ENCODE data around the gene RRAGC. TPM values are rescaled to one million over a fixed set of nuclear protein-coding genes. Genes with fewer than 3 reads are reported as not detected.
A peak's percentile ranks its signal among the peaks of the same experiment; 100 is the strongest.
"Not testable (repeated sequence)": the region's sequence is repeated elsewhere in the genome, so short reads cannot be mapped to it uniquely, and the experiment has no call there.

The RRAGC gene
- total RNA-seq, 1 donor from 2014 or later, result 3.3 TPM

- TF ChIP-seq, protein P1, sequence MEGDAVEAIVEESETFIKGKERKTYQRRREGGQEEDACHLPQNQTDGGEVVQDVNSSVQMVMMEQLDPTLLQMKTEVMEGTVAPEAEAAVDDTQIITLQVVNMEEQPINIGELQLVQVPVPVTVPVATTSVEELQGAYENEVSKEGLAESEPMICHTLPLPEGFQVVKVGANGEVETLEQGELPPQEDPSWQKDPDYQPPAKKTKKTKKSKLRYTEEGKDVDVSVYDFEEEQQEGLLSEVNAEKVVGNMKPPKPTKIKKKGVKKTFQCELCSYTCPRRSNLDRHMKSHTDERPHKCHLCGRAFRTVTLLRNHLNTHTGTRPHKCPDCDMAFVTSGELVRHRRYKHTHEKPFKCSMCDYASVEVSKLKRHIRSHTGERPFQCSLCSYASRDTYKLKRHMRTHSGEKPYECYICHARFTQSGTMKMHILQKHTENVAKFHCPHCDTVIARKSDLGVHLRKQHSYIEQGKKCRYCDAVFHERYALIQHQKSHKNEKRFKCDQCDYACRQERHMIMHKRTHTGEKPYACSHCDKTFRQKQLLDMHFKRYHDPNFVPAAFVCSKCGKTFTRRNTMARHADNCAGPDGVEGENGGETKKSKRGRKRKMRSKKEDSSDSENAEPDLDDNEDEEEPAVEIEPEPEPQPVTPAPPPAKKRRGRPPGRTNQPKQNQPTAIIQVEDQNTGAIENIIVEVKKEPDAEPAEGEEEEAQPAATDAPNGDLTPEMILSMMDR (conservative IDR thresholded peaks at IDR 0.05; ENCODE audit: low read depth, low read length), result no peak
- DNase-seq (ENCODE audit: low read depth), result no peak
- H3K4me3 ChIP-seq (ENCODE audit: low read depth, low read length), result no peak overlapping the region
Observed at GRCh38 chr1:38839363-38839762, 20.2 kb downstream of the RRAGC start.

GRCh38 chr1:38836316-38836715, 23.3 kb downstream of the RRAGC start:
- DNase-seq (ENCODE audit: low read depth); H3K4me3 ChIP-seq (ENCODE audit: low read depth, low read length): not testable (repeated sequence)

- TF ChIP-seq, protein P1 (conservative IDR thresholded peaks at IDR 0.05; ENCODE audit: low read depth, low read length), result peak; percentile 77
- H3K4me3 ChIP-seq (ENCODE audit: low read depth, low read length), result no peak overlapping the region
- peak; percentile 58 for DNase-seq (ENCODE audit: low read depth)
Observed at GRCh38 chr1:38834937-38835827, 24.4 kb downstream of the RRAGC start.

DNA sequence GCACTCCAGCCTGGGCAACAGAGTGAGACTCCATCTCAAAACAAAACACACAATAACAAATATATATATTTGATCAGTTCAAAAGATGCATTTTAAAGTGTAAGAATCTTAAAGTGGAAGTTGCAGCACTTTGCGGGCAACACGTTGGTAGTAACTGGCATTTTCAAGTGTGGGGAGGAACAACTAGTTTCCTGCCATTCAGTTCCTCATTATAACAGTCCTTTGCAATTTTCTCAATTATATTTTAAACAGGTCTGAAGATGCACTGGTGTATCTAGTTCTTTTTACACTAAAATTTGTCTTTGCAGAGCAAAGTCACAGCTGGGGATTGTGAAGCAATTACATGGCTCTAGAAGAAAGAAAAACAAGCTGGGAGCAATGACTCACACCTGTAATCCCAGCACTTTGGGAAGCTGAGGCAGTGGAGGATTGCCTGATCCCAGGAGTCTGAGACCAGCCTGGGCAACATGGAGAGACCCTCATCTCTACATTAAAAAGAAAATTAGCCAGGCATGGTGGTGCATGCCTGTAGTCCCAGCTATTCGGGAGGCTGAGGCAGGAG, 25.3 kb downstream of the RRAGC start:
- TF ChIP-seq, protein P1 (conservative IDR thresholded peaks at IDR 0.05; ENCODE audit: low read depth, low read length), result no peak
- no peak overlapping the region for H3K4me3 ChIP-seq (ENCODE audit: low read depth, low read length)
- no peak for DNase-seq (ENCODE audit: low read depth)

GRCh38 chr1:38833146-38833545, 26.4 kb downstream of the RRAGC start:
- DNase-seq (ENCODE audit: low read depth), result no peak
- H3K4me3 ChIP-seq (ENCODE audit: low read depth, low read length), result no peak overlapping the region
- TF ChIP-seq, protein P1 (conservative IDR thresholded peaks at IDR 0.05; ENCODE audit: low read depth, low read length), result no peak

GRCh38 chr1:38832370-38832734, 27.2 kb downstream of the RRAGC start:
- DNase-seq (ENCODE audit: low read depth), result no peak
- no peak overlapping the region for H3K4me3 ChIP-seq (ENCODE audit: low read depth, low read length)

GRCh38 chr1:38831731-38832369, 27.7 kb downstream of the RRAGC start:
- H3K4me3 ChIP-seq (ENCODE audit: low read depth, low read length), result no peak overlapping the region
- DNase-seq (ENCODE audit: low read depth), result no peak
- TF ChIP-seq, protein P1 (conservative IDR thresholded peaks at IDR 0.05; ENCODE audit: low read depth, low read length), result no peak

More at GRCh38 chr1:38832370-38832734, 27.2 kb downstream of the RRAGC start:
- TF ChIP-seq, protein P1 (conservative IDR thresholded peaks at IDR 0.05; ENCODE audit: low read depth, low read length), result no peak
